DMS53 treated with DMSO at 0.1 percent for 48 hours (cell line): Measurements from ENCODE around the gene FAM78A.

ENCODE experiments used
- DNase-seq: peaks from one replicate; lab custom pipeline; 2025; ENCODE audit not compliant: unreplicated experiment; lab: John Stamatoyannopoulos, UW

FAM78A gene

DNA sequence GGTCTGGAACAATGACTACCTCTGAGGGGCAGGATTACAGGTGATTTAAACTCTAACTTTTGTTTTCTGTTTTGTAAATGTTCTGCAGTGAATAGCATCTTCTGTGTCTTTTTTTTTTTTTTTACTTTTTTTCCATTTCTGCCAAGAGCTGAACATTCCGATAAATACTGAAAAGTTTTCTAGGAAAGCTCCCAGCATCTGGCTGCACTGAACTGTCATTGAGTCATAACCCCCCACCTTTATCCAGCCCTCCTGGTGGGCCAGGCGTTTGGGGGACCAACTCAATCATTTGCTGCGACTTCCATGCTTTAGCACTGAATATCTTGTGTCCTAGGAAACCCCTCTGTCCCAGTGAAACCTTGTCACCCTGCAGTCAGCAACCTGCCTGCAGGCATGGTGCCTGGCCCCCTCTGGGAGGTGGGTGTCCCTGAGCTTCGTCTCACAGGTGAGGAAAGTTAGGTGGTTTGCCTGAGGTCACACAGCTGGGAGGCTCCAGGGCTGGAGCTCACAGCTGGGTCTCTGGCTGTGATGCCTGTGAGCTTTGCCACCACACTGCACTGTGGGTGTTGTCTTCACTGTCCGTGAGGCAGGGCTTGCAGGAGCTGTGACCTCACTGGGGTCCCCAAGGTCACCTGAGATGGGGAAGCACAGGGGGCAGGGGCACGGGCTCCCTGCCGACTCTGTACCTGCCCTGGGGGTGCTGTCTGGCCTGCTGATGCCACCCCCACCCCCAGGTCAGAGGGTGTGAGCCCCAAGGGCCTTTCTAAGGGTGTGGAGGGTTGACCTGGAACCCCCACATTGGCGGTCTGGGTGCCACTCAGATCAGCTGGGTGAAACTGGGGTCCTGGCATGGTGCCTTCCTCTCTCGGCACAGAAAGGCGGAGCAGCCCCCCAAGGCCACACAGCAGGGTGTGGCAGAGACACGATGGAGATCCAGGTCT is 27.3 kb upstream of the FAM78A start:
- DNase-seq = no peak

DNA sequence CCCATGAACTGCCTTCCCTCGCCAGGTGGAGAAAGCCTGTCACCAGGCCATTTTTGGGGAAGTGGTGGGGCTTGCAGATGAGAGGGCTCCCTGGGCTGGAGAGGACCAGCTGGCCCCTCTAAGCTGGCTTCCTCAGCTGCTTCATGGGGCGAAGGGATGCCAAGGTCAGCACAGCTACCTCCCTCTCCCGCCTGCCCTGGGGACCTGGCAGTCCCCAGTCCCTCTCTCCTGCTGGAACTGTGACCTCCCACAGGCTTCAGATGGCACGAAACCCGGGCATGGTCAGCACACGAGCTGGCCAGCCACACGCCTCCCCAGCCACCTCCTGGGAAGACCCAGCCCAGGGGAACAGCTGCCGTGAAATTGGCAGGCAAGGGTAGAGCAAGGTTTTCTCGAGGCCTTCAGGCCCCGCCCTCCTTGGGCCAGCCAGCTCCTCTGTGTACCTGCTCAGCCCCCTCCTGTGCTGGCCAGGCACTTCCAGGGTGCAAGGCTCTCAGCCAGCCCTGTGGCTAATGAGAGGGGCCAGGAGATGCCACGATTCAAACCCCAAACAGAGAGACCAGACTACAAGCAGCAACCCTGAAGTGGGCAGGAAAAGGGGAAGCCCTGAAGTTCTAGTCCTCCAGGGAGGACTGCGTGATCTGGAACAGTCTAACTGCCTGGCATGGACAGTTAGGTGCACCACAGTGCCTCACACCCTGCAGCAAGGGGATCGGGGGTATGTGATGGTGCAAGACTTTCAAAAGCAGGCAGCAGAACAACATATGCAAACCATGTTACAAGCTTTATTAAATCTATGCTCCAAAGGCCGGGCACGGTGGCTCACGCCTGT is 26.1 kb upstream of the FAM78A start:
- DNase-seq = no peak

DNA sequence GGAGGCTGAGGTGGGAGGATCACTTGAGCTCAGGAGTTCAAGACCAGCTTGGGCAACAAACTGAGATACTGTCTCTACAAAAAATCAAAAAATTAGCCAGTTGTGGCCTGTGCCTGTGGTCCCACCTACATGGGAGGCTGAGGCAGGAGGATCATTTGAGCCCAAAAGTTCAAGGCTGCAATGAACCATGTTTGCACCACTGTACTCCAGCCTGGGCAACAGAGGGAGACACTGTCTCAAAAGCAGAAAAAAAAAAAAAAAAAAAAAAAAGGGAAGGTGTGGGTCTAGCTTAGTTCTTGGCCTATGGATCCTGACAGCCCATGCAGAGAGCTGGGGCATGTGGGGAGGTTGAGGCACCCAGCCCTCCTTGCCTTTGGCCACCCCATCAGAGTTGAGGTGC is 24.1 kb upstream of the FAM78A start:
- no peak for DNase-seq

DNA sequence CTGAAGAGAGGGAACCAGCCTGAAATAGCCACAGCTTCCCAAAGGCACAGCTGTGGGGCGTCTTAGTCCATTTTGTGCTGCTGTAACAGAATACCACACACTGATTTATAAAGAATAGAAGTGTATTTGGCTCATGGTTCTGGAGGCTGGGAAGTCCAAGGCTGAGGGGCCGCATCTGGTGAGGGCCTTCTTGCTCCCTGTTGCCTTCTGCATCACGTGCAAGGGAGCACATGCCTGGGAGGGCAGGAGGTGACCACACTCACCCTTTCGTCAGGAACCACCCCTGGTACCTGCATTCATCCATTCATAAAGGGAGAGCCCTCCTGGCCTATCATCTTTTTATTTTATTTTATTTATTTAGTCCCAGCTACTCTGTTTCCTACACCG is 23.6 kb upstream of the FAM78A start:
- no peak for DNase-seq

DNA sequence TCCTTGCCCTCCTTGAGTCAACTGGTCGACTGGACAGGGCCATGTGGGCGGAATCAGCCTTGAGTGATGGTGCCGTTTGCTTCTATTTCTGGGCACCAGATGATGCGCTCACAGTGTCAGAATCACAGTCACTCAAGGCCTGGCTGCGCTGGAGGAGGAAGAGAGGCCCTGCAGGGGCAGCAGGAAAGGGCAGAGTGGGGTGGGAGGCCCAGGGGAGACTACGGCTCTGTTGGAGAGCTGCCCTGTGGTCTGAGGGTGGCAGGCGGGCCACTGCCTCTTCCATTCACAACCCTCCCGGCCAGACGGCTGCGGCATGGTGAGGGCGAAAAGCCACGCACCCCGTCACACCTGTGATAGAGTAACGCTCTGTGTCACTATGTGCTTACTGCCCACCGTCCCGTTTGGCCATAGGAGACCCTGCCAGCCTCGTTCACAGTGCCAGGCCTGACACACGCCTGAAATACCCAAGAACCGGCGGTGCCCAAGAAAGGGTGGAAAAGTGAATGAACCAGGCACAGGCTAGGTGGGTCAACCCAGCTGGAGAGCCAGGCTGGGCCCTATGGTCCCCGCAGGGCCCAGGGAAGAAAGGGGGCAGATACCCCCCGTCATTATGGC is 23.1 kb upstream of the FAM78A start:
- DNase-seq = no peak

DNA sequence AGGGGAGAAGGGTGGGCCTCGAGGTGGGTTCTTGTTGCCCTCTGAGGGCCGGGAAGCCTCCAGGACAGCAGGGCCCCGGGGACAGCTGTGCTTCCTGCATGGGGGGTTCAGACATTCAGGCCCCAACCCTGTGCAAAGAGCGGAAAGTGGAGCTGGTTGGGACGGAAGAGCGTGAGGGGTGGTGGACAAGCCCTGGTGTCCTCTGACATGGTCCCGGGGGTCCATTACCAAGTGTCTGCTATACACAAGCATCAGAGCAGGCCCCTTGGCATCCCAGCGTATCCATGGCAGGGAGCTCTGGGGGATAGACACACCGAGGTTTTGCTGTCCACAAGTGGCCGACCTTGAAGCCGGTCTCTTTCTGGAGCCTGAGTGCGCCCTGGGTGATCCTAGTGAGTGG is 22.5 kb upstream of the FAM78A start:
- no peak for DNase-seq

DNA sequence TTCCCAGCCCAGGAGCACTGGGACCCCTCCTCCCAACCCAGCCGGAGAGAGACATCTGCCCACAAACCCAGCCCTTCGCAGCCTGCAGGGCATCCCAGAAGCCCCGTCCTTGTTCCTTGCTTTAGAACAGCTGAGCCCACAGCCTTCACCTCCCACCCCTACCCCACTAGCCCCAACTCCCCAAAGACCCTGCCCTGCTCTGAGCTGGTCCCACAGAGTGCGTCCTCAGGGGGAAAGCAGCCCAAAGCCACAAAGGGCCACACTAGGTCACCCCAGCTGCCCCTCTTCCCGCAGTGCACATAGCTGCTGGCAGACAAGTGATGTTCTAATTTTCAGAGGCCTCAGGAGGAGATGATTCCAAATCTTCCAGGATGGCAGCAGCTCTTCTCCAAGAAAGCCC is 22.0 kb upstream of the FAM78A start:
- no peak for DNase-seq

DNA sequence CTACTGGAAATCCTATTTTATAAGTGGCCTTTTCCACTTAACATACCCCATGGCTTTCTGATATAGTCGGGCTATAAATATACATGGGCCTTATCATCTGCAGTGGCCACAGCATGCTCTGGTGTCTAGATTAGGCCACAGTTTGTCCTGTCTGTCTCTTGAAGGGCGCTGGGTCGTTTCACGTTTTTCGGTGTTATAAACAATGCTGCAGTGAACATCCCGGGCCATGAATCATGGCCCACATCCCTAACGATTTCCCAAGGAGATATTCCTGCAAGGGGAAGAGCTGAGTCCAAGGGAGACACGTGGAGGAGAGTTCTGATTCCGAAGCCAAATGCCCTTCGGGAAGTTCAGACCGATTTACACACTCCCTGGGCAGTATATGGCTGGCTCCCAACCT is 21.6 kb upstream of the FAM78A start:
- DNase-seq = no peak

DNA sequence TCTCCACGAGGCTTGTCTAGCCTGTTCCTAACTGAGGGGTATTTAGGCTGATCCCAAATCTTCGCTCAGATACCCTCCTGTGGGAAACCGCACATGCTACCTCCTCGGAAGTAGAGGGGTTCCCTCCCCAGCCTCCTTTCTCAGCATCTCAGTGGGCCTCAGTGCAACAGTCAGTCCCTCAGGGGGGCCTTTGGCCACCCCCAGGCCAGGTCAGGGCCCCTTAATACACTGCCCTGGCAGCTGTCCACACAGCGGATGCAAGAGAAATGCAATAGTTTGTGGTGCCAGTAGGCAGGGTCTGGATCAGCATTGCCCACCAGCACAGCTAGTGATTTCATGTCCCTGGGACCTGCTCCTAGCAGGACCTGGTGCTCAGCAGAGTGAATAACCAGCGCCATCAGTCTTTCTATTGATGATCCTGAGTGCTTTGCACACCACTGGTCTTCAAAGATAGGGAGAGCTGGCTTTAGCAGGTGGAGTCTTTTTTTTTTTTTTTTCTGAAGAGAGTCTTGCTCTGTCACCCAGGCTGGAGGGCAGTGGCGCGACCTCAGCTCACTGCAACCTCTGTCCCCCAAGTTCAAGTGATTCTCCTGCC is 20.7 kb upstream of the FAM78A start:
- no peak for DNase-seq

DNA sequence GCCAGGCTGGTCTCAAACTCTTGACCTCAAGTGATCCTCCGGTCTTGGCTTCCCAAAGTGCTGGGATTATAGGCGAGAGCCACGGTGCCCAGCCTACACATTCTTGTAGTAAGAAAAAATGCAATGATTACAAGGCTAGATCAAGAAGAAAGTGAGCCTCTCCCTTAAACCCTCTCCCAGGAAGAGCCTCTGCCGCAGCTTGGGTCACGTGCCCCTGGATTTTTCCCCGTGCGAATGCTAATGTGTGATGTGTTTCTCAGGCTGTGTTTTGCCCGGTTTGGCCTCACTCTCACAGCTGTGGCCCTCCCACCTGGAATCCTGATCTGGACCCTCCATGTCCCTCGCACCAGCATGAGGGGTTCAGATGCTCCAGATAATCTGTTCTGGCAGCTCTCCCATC is 20.1 kb upstream of the FAM78A start:
- no peak for DNase-seq

DNA sequence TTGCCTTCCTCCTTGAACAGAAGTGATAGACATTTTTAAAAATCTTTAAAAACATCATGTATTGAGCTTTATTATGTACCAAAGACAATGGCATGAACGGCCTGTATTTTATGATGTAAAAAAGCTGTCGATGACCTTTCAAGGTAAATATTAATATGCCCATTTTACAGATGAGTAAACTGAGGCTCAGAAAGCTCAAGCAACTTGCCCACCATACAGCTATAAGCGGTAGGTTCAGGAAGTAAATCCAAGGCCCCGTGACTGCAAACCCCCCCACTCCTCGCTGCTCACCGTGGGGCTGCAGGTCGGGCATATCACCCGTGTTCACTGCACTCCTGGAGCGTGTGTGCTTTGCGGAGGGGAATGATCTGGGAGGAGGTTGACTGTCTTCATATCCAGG is 16.6 kb upstream of the FAM78A start:
- DNase-seq = no peak

DNA sequence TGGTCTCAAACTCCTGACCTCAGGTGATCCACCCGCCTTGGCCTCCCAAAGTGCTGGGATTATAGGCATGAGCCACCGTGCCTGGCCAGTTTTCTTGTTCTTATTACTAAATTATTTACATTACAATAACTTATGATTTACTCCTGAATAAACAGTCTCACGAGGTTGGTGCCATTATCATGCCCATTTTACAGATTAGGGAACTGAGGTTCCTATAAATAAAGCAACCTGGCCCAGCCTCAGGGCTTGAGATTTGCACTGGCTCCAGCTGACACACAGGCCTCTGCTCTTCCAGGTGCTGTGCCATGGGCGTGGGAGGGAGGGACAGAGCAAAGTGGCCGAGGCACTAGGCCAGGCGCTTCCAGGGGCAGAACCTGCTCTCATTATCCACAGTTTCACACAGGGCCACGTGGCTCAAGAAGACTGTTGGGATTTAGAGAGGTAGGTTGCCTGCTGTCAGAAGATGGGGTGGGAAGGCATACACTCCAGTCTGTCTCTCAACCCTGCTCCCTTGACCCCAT is 15.5 kb upstream of the FAM78A start:
- DNase-seq = no peak

DNA sequence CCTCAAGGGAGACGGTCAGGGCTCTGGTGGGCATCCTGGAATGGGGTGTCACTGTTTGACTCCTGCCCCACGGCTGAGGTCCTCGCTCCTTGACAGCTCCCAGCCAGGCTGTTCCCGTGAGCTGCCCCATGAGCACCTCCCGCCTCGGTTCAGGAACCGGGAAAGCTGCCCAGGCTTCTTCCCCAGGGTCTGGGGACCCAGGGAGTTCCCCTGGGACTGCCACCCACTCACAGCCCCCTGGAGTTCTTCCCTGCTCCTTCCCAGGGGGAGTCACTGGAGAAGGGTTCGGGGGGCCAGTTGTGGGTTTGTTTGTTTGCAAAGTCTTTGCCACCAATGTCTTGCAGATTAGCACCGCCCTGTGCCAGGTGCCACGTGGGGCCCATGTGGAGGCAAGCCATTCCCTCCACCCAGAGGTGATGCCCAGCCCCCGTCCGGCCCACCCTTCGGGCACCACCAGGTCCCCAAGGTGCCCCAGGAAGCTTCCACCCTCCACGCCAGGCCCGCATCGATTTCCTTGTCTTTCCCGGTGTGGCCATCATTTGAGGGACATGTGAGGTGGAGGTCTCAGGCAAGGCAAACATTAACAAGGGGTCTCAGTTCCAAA is 14.6 kb upstream of the FAM78A start:
- no peak for DNase-seq

DNA sequence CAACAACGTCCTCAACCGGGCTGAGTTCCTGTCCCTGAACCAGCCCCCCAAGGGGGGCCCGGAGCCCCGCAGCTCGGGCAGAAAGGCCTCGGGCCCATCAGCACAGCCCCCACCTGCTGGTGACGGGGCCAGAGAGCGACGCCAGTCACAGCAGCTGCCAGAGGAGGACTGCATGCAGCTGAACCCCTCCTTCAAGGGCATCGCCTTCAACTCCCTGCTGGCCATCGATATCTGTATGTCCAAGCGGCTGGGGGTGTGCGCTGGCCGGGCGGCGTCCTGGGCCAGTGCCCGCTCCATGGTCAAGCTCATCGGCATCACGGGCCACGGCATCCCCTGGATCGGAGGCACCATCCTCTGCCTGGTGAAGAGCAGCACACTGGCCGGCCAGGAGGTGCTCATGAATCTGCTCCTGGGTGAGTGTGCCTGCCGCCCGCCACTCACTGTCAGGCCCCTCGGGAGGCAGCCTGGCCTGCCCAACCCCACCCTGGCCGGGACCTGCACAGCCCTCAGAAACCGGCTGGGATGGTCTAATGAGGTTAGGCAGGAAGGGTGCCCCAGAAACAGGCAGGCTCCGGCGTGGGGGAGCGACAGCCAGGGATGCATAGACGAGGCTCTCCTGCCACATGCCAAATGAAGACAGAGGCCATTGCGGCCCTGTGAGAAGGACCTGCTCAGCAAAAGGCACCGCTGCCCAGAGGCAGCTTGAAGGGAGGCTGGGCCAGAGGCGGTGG is 13.9 kb upstream of the FAM78A start:
- no peak for DNase-seq

DNA sequence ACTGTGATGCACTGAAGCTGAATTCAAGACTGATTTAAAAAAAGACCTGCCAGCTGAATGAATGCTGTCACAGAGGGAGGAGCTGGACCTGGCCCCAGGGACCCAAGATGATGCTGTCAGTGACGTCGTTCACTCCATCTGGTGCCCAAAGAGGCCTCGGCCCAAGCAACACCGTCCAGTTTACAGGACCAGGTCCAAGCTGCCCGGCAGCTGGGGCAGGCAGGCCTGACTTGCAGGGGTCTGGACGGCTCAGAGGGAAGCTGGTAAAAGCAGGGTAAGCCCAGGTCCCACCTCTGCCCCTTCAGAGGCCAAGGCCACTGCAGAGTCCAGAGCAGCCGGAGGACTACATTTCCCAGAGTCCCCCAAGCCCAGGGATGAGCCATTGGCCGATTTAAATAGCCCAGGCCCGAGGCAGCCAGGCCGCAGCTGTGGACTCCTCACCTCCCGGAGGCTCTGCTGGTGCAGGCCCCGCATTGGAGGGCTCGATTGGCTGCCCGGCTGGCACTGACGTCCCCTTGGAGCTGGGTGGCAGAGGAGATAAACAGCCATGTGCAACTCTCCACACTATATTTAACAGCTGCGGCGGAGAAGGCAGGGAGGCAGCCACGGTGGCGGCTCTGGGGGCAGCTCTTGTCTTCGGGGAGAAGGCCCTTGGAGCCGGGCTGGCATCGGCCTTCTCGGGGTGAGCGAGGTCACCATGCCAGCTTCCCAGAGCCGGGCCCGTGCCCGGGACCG is 13.2 kb upstream of the FAM78A start, which contains the start of gene PLPP7:
TSS of gene PLPP7 (plus strand) at position 423 of the 735 bp plus-strand sequence. CDS start at position 698, 275 bp downstream.
- DNase-seq = no peak

DNA sequence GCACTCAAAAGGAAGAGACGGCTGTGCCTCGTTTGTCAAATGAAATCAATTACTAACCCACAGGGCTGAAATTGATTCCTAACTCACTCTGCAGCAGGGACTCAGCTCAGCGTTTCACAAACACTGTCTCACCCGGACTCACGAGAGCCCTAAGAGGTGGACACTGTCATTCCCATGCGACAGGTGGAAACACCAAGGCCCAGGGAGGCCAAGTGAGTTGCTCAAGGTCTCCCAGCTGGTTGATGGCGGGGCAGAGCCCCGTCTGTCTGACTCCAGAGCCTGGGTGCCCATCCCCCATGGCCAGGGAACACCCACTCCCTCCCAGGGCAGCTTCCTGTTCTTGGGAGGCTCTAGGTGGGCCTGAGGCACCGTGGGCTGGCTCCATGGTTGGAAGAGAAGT is 11.9 kb upstream of the FAM78A start:
- DNase-seq = no peak

DNA sequence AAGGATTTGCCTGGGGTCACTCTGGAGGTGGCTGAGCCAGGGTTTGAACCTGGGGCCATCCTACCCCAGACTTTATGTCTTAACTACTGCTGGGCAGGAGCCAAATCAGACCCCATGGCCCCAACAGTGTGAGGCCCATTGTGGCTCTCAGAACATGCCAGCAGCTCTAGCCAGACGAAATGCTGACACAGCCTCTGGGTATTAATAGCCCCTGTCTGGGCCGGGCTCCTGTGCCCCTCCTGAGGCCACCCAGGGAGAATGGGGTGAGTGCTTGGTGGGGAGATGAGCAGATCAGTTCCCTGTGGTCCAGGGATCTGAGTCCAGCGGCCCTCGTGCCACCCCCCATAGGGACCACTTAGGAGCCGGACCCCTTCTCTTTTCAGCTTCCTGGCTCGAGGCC is 11.0 kb upstream of the FAM78A start:
- DNase-seq = no peak

DNA sequence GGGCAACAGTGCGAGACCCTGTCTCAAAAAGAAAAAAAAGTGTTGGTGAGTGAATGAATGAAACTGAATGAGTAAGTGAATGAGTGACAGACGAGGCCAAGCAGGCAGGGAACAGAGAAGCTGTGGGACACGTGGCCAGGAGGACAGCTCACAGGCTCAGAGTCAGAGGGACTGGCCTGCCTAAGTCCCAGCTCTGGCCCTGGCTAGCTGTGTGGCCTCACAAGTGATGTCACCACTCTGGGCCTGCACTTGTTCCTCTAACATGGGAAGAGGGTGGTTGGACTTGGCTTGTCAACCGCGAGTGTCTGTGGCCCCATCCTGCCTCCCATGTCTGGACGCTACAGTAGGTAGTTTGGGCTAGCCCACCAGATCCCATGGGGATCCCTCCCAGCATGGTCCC is 8.5 kb upstream of the FAM78A start:
- DNase-seq = no peak

DNA sequence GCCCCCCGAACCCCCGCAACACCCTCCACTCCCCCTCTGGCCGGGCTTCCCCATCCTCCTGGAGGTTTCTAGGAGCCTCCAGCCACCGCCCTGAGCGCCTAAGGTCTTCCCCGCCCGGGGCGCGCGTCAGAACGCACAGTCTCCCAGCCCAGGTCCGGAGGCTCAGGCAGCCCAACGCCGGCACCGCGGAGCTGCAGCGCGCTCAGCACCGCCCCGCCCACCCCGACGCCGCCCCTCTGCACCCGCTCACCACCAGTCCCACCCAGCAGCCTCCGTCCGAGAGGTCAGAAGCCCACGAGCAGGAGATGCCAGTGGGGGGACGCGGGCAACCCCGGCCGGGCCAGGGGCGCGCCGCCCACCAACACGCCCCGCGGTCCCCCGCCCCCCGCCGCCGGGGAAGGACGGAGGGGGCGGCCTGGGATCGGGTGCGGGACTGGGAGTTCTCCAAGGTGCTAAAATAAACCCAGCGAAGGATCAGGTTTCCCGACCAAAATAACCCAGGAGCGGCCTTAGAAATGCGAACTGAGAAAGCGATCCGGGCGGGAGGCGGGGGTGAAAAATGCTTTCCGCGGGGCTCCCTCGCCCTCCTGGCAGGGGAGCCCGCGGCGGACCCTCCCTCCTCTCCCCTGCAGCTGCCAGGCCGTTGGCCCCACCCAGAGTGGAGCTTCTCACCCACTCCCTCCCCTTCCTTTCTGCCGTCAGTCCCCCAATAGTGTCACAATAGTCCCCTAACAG is 6.5 kb upstream of the FAM78A start:
- DNase-seq = no peak
